Hepatic stellate cell (primary cell): ENCODE data around the gene NUP214.
A peak's percentile ranks its signal among the peaks of the same experiment; 100 is the strongest.

Source experiments
- DNase-seq: peaks from one replicate; pipeline ENCODE4 v3.0.0; 2011; ENCODE audit warnings: low spot score

Gene NUP214

DNA sequence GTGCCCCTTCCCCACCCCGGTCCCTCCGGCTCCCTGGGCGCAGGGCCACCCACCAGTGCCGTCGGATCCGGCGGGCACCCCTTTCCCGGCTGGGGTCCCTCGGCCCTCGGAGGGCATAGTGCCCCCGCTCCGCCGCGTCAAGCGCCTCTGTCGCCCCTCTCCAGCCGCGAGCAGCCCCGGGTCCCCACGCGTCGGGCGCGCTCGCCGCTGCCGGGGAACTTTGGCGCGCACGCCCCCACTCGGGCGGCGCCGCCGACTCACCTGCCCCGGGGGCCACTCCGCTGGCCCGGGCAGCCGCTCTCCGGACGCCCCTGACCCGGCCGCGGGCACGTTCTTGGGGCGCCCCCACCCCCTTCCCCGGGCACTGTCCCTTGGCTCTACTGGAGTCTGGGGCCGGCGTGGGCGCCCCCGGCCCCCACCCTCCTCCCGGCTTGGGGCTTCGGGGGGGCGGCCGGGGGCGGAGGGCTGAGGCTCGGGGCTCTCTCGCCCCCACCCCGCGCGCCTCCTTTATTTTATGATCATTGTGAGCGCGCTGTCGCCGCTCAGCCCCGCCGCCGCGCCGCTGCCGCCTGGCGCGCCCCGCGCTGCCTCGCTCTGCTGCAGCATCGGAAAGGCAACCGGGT lies 152.0 kb downstream of the NUP214 start:
- DNase-seq = no peak

DNA sequence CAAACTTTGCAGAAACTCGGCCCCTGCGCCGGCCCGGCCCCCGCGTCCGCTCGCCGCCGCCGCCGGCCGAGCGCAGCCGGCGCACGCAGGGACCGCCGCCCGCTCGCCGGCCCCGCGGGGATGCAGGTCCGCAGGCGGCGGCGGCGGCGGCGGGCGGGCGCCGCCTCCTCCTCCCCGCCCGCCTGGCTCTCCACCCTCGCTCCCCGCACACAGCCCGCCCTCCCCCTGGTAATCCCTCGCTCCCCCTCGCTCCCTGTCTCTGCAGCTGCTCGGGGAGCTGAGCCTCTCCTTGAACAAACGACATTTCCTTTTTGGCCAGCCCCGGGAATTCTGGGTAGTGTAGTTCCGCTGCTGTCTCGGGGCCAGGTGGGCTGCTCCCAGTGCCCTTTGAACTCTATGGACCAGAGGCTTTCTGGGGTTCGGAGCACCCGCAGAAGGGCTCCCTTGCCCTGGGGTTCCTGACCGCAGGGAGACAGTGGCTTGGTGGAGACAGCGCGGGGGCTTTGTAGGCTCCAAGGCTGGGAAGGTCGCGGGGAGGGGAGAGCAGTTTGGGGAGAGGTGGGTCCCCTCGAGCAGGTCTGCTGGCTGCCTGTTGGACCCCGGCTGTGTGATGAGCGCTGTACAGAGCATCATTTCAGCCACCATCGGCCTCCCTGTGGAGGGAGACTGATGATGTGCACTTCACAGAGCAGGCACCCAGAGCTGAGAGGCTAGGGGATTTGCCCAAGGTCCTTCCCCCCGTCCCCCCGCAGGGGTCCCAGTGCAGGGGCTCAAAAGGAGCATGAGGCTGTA lies 152.7 kb downstream of the NUP214 start:
- DNase-seq = peak; percentile 98

GRCh38 chr9:131278702-131279111 lies 153.3 kb downstream of the NUP214 start:
- DNase-seq = no peak

GRCh38 chr9:131279196-131279862 lies 153.9 kb downstream of the NUP214 start:
- no peak for DNase-seq

- no peak for DNase-seq
These were observed 154.6 kb downstream of the NUP214 start for GRCh38 chr9:131279863-131280570.

- DNase-seq = no peak
These were observed 155.3 kb downstream of the NUP214 start for GRCh38 chr9:131280660-131281059.

- DNase-seq = no peak
These were observed 156.0 kb downstream of the NUP214 start for GRCh38 chr9:131281119-131281965.

DNA sequence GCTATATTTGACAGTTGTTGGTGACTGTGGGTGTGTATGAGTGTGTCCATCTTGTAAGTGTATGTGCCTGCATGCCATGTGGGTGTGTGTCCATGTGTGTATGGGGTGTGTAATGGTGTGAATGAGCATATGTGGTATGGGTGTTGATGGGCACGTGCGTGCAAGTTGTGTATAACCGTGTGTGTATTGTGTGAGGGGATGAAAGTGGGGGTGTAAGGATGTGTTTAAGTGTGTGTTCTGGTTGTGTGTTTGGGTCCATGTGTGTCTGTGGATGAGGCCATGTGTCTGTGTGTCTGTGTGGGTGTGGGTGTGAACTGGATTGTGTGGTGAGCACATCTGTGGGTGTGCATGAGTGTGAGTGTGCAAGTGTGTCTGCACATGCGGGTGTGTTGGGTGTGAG lies 156.8 kb downstream of the NUP214 start:
- no peak for DNase-seq

DNA sequence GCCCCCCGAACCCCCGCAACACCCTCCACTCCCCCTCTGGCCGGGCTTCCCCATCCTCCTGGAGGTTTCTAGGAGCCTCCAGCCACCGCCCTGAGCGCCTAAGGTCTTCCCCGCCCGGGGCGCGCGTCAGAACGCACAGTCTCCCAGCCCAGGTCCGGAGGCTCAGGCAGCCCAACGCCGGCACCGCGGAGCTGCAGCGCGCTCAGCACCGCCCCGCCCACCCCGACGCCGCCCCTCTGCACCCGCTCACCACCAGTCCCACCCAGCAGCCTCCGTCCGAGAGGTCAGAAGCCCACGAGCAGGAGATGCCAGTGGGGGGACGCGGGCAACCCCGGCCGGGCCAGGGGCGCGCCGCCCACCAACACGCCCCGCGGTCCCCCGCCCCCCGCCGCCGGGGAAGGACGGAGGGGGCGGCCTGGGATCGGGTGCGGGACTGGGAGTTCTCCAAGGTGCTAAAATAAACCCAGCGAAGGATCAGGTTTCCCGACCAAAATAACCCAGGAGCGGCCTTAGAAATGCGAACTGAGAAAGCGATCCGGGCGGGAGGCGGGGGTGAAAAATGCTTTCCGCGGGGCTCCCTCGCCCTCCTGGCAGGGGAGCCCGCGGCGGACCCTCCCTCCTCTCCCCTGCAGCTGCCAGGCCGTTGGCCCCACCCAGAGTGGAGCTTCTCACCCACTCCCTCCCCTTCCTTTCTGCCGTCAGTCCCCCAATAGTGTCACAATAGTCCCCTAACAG lies 157.5 kb downstream of the NUP214 start:
- DNase-seq = peak; percentile 51
